ENCODE results near the gene MAN2A2.

Gene MAN2A2

DNA sequence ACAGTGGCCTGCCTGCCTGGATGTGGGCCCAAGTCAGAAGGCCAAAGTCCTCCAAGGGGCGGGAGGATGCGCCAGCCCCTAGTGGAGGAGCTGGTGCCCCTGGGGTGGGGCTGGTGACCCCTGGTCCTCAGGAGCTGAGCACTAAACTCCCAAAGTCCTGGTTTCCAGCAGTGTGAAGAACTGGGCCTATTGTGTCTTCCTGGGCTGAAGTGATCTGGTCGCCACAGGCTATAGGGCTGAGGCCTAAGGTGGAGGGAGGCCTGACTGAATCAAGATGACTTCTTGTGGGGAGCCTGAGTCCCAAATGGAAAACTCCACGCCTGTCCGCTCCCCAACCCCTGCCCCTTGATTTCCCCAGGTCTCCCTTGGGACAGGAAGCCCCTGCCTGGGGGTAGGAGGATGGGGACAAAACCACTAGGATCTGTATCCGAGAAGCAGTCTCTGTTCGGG lies 19.6 kb upstream of the MAN2A2 start:
- no peak for TF ChIP-seq NFIC (IDR thresholded peaks at IDR 0.05)
- no peak for TF ChIP-seq CEBPB (IDR thresholded peaks at IDR 0.05)
- TF ChIP-seq TEAD4 (IDR thresholded peaks at IDR 0.05): no peak
- TF ChIP-seq ZBTB7A (IDR thresholded peaks at IDR 0.05; ENCODE audit: low read depth): no peak
- TF ChIP-seq YY1 (IDR thresholded peaks at IDR 0.05; ENCODE audit: low read depth): no peak
- no peak for TF ChIP-seq CREB1 (IDR thresholded peaks at IDR 0.05; ENCODE audit: low read depth)
- no peak for TF ChIP-seq MAX (IDR thresholded peaks at IDR 0.05)
- TF ChIP-seq USF1 (IDR thresholded peaks at IDR 0.05): no peak
- TF ChIP-seq FOXM1 (IDR thresholded peaks at IDR 0.05; ENCODE audit: borderline replicate concordance, low read depth): no peak
- TF ChIP-seq EP300 (IDR thresholded peaks at IDR 0.05; ENCODE audit: borderline replicate concordance): no peak

- TF ChIP-seq TAF1 (IDR thresholded peaks at IDR 0.05; ENCODE audit: low read depth) (no peak), FOXM1 (IDR thresholded peaks at IDR 0.05; ENCODE audit: borderline replicate concordance, low read depth) (no peak), MAX (IDR thresholded peaks at IDR 0.05) (no peak), CREB1 (IDR thresholded peaks at IDR 0.05; ENCODE audit: low read depth) (no peak), REST (IDR thresholded peaks at IDR 0.05; ENCODE audit: low read depth) (no peak), YY1 (IDR thresholded peaks at IDR 0.05; ENCODE audit: low read depth) (no peak), RAD21 (IDR thresholded peaks at IDR 0.05; ENCODE audit: low read depth) (no peak), ZBTB7A (IDR thresholded peaks at IDR 0.05; ENCODE audit: low read depth) (no peak), EGR1 (IDR thresholded peaks at IDR 0.05) (no peak), USF1 (IDR thresholded peaks at IDR 0.05) (no peak), TCF12 (IDR thresholded peaks at IDR 0.05; ENCODE audit: low read depth) (no peak), NFIC (IDR thresholded peaks at IDR 0.05) (no peak), EP300 (IDR thresholded peaks at IDR 0.05; ENCODE audit: borderline replicate concordance) (no peak)
Observed at GRCh38 chr15:90883976-90884718, 19.0 kb upstream of the MAN2A2 start, which contains the start of gene FES. FES (plus strand) TSS chr15:90884504; CDS start chr15:90885046, 542 bp downstream.

DNA sequence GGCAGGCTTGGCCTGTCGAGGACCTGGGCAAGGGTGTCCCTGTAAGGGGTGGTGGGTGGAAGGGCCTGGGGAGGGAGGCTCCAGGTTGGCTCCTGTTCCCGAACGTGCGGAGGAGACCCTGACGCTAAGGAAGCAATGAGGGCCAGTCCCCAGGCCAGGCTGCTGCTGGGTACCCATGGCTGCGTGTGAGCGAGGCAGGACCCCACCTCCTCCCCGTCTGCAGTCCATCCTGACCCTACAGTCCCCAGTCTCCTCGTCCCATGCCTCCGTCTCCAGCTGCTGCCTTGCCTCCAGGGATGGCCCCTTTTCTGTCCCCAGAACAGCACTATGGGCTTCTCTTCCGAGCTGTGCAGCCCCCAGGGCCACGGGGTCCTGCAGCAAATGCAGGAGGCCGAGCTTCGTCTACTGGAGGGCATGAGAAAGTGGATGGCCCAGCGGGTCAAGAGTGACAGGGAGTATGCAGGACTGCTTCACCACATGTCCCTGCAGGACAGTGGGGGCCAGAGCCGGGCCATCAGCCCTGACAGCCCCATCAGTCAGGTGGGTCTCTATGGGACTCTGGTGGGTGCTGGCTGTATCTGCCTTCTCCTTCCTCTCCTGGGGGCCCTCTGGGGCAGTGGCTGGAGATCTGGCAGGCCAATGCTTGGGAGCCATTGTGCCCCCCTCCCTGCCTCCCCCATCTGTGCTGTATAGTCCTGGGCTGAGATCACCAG lies 18.2 kb upstream of the MAN2A2 start:
- no peak for TF ChIP-seq RAD21 (IDR thresholded peaks at IDR 0.05; ENCODE audit: low read depth)
- no peak for TF ChIP-seq TCF12 (IDR thresholded peaks at IDR 0.05; ENCODE audit: low read depth)
- no peak for TF ChIP-seq CEBPB (IDR thresholded peaks at IDR 0.05)
- TF ChIP-seq YY1 (IDR thresholded peaks at IDR 0.05; ENCODE audit: low read depth): no peak
- no peak for TF ChIP-seq MAX (IDR thresholded peaks at IDR 0.05)
- no peak for TF ChIP-seq EGR1 (IDR thresholded peaks at IDR 0.05)
- TF ChIP-seq REST (IDR thresholded peaks at IDR 0.05; ENCODE audit: low read depth): no peak
- no peak for TF ChIP-seq CREB1 (IDR thresholded peaks at IDR 0.05; ENCODE audit: low read depth)
- TF ChIP-seq TEAD4 (IDR thresholded peaks at IDR 0.05): no peak
- TF ChIP-seq TAF1 (IDR thresholded peaks at IDR 0.05; ENCODE audit: low read depth): no peak
- no peak for TF ChIP-seq NFIC (IDR thresholded peaks at IDR 0.05)
- TF ChIP-seq USF1 (IDR thresholded peaks at IDR 0.05): no peak
- no peak for TF ChIP-seq EP300 (IDR thresholded peaks at IDR 0.05; ENCODE audit: borderline replicate concordance)
- TF ChIP-seq ZBTB7A (IDR thresholded peaks at IDR 0.05; ENCODE audit: low read depth): no peak
- TF ChIP-seq FOXM1 (IDR thresholded peaks at IDR 0.05; ENCODE audit: borderline replicate concordance, low read depth): no peak

- TF ChIP-seq RAD21 (IDR thresholded peaks at IDR 0.05; ENCODE audit: low read depth) (peak; percentile 97), NFIC (IDR thresholded peaks at IDR 0.05) (no peak), ZBTB7A (IDR thresholded peaks at IDR 0.05; ENCODE audit: low read depth) (peak; percentile 72; the same call in 1 of the 2 replicates)
Observed at GRCh38 chr15:90885432-90886290, 17.4 kb upstream of the MAN2A2 start.
